Stimulated activated naive CD8-positive, alpha-beta T cell treated with anti-CD3 and anti-CD28 coated beads, Interleukin-15, amount 100 ng/mL, for 72 hours (primary cell): ENCODE data around the gene RPTOR.

Source experiments
- ATAC-seq: fragments of 150-1000 bp; cut with Tn5 transposase; 2 replicates; pipeline ENCODE4 v1.10.0; 2021; ENCODE audit warnings: mild to moderate bottlenecking, moderate library complexity
- DNase-seq, 2 donors: peaks; one replicate each; pipeline ENCODE4 v3.0.0; 2021 to 2022
- H3K27ac Mint-ChIP-seq, 2 donors: one replicate each; pipeline ENCODE4 v1.8.0; 2022; ENCODE audit warnings: mild to moderate bottlenecking in 2 of 2, mixed read lengths in 2 of 2, moderate library complexity in 2 of 2
- H3K27me3 Mint-ChIP-seq: one replicate; pipeline ENCODE4 v1.8.0; 2022; ENCODE audit warnings: mixed read lengths
- H3K4me1 Mint-ChIP-seq: one replicate; pipeline ENCODE4 v1.8.0; 2022; ENCODE audit warnings: mild to moderate bottlenecking, mixed read lengths
- H3K4me3 Mint-ChIP-seq, 2 donors: one replicate each; pipeline ENCODE4 v1.8.0; 2022; ENCODE audit warnings: mild to moderate bottlenecking in 2 of 2, mixed read lengths in 2 of 2, moderate library complexity in 1 of 2
- H3K9me3 Mint-ChIP-seq, 2 donors: one replicate each; pipeline ENCODE4 v1.8.0; 2022; ENCODE audit warnings: mixed read lengths in 2 of 2

RPTOR gene

GRCh38 chr17:81002013-81002384 is 457.4 kb downstream of the RPTOR start:
- Mint-ChIP-seq H3K4me1 (peaks cover 30% of the 10 kb centered on the region), H3K4me3 (no peak overlapping the region), H3K9me3 (no peaks in the 10 kb centered on the region), H3K27ac (no peak overlapping the region), H3K27me3 (peaks cover 41% of the 10 kb centered on the region)
- ATAC-seq (no peak), DNase-seq (no peak)

GRCh38 chr17:81002409-81003361 is 458.0 kb downstream of the RPTOR start:
- Mint-ChIP-seq H3K4me3 (peak overlapping the region; percentile 57 to 59), H3K27me3 (peaks cover 41% of the 10 kb centered on the region), H3K4me1 (peaks cover 30% of the 10 kb centered on the region), H3K27ac (no peak overlapping the region), H3K9me3 (no peaks in the 10 kb centered on the region)
- no peak for ATAC-seq
- no peak for DNase-seq

DNA sequence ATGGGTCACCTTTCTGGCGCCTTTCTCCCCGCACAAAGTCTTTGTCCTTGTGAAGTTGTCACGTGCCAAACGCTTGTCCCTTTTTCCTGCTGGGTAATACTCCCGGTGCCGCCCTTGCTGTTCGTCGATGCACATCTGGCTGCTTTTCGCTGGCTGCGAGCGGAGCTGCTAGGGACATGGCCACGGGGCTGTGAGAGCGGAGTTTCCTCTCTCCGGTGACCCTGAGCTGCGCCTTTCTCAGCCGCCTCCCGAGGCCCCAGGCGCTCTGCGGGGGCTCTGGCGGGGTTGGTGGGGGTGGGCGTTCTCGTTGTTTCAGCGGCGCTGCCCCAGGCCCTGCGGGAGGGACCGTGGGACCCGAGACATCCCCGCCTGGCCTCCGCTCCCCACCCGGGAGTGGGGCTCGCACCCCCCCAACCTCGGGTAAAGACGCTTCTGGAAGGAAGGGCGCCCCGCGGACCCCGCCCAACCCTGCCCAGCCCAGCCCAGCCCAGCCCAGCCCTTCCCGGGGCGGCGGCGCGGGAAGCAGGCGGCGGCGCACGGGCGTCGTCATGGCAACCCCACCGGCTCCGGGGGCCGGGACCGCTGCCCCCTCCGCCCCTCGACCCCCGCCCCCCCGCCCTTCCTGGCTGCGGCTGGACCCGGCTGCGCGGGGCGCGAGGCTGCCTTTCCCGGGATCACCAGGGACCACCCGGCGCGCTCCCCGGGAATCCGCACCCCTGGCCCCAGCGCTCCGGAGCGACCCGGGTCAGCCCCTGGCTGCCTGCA is 459.3 kb downstream of the RPTOR start:
- no peaks in the 10 kb centered on the region for H3K9me3 Mint-ChIP-seq

DNA sequence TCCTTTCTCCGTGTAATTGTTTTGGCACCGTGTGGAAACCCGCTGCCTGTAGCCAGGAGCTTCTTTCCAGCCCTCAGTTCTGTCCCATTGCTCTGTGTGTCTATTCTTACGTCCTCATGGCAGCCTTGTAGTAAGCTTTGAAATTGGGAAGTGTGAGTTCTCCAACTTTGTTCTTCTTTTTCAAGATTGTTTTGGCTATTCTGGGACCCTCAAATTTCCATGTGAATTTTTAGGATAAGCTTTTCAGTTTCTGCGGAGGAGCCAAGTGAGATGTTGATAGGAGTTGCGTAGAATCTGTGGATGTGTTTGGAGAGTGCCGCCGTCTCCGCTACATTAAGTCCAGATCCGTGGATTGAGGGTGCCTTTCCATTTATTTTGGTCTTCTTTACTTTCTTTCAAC is 462.3 kb downstream of the RPTOR start:
- Mint-ChIP-seq H3K4me1 (peaks cover 26% of the 10 kb centered on the region), H3K4me3 (no peak overlapping the region), H3K27ac (no peak overlapping the region), H3K9me3 (peaks cover 6 to 10% of the 10 kb centered on the region in 2 donors), H3K27me3 (peaks cover 32% of the 10 kb centered on the region)
- DNase-seq (no peak), ATAC-seq (no peak)

More for the DNA sequence above, 459.3 kb downstream of the RPTOR start:
- ATAC-seq = peak; percentile 28
- peaks cover 30% of the 10 kb centered on the region for H3K4me1 Mint-ChIP-seq
- H3K27ac Mint-ChIP-seq = no peak overlapping the region
- H3K27me3 Mint-ChIP-seq = peaks cover 41% of the 10 kb centered on the region
- DNase-seq = no peak
- peak overlapping the region; percentile 77 to 80 for H3K4me3 Mint-ChIP-seq

- Mint-ChIP-seq H3K4me3 (no peak overlapping the region), H3K27ac (no peak overlapping the region), H3K4me1 (peaks cover 16% of the 10 kb centered on the region), H3K9me3 (peaks cover 6 to 10% of the 10 kb centered on the region in 2 donors), H3K27me3 (peaks cover 20% of the 10 kb centered on the region)
- DNase-seq (no peak), ATAC-seq (no peak)
Measured at GRCh38 chr17:81008140-81008539, 463.5 kb downstream of the RPTOR start.

DNA sequence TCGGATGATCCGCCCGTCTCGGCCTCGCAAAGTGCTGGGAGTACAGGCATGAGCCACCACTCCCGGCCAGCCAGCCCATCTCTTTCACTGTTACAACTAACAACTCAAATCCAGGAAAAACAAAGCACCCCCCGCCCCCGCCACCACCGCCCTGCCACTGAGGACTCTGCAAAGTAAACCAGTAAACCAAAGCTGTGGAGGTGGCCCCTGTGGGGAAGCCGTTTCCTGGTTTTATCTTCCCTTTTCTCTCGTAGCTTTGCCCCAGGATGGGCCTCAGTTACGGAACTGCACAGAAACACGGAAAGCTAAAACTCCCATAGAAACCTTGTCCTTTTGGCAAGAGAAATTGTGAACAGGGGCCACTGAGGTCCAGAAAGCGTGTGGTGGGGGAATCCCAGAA is 464.5 kb downstream of the RPTOR start:
- ATAC-seq (no peak), DNase-seq (no peak)
- Mint-ChIP-seq H3K27ac (peak overlapping the region in 1 of 2 donors; percentile 71), H3K4me1 (peaks cover 8% of the 10 kb centered on the region), H3K27me3 (peaks cover 11% of the 10 kb centered on the region), H3K4me3 (no peak overlapping the region), H3K9me3 (peaks cover 6 to 10% of the 10 kb centered on the region in 2 donors)

DNA sequence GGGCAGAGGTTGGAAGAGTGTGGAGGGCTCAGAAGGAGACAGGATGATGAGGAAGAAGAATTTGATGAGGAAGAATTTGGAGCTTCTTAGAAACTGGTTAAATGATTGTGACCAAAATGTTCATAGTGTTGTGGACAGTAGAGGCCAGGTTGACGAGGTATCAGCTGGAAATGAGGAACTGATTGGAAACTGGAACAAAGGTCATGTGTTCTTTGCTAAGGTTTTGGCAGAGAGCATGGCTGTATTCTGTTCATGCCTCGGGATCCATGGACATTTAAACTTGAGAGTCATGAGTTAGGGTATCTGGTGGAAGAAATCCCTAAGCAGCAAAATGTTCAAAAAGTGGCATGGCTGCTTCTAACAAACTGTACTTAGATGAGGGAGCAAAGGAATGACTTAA is 466.3 kb downstream of the RPTOR start:
- ATAC-seq (no peak), DNase-seq (no peak)
- Mint-ChIP-seq H3K27me3 (no peaks in the 10 kb centered on the region), H3K4me3 (no peak overlapping the region), H3K27ac (no peak overlapping the region), H3K4me1 (no peaks in the 10 kb centered on the region), H3K9me3 (peaks cover 6 to 10% of the 10 kb centered on the region in 2 donors)

- Mint-ChIP-seq H3K27ac (no peak overlapping the region), H3K9me3 (peaks cover 10 to 13% of the 10 kb centered on the region in 2 donors)
- no peak for DNase-seq
Measured at GRCh38 chr17:81011951-81012350, 467.3 kb downstream of the RPTOR start.

DNA sequence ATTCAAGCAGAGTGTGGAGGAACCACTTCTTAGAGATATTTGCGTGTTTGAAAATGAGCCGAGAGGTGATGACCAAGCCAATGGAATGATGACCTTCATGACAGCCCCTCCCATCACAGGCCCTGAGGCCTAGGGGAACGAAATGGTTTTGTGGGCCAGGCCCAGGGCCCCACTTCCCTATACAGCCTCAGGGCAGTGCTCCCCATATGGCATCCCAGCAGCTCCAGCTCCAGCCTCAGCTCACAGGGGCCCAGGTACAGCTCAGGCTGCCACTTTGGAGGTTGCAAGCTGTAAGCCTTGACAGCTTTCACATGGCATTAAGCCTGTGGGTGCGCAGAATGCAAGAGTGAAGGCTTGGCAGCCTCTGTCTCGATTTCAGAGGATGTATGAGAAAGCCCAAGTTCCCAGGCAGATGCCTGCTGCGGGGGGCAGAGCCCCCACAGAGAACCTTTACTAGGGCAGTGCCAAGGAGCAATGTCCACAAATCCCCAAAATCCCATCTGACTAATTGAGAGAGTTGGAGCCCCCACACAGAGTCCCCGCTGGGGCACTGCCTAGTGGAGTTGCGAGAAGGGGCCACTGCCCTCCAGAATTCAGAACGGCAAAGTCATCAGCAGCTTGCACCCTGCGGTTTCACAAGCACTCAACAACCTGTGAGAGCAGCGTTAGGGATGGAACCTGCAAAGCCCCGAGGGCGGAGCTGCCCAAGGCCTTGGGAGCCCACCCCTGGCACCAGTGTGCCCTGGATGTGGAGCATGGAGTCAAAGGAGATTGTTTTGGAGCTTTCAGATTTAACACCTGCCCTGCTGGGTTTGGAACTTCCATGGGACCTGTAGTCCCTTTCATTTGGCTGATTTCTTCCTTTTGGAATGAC is 468.2 kb downstream of the RPTOR start:
- no peak for DNase-seq
- ATAC-seq = no peak
- no peak overlapping the region for H3K4me3 Mint-ChIP-seq

More at GRCh38 chr17:81011951-81012350, 467.3 kb downstream of the RPTOR start:
- Mint-ChIP-seq H3K4me1 (no peaks in the 10 kb centered on the region), H3K27me3 (no peaks in the 10 kb centered on the region), H3K4me3 (no peak overlapping the region)
- no peak for ATAC-seq

GRCh38 chr17:81013642-81014041 is 469.0 kb downstream of the RPTOR start:
- no peak for DNase-seq
- Mint-ChIP-seq H3K4me1 (peaks cover 13% of the 10 kb centered on the region), H3K27me3 (no peaks in the 10 kb centered on the region), H3K4me3 (no peak overlapping the region), H3K9me3 (peaks cover 10 to 13% of the 10 kb centered on the region in 2 donors), H3K27ac (peak overlapping the region in 1 of 2 donors; percentile 16)
- ATAC-seq = no peak

More for the DNA sequence above, 468.2 kb downstream of the RPTOR start:
- no peak overlapping the region for H3K27ac Mint-ChIP-seq
- peaks cover 5% of the 10 kb centered on the region for H3K4me1 Mint-ChIP-seq
- H3K27me3 Mint-ChIP-seq = no peaks in the 10 kb centered on the region
- H3K9me3 Mint-ChIP-seq = peaks cover 10 to 13% of the 10 kb centered on the region in 2 donors

DNA sequence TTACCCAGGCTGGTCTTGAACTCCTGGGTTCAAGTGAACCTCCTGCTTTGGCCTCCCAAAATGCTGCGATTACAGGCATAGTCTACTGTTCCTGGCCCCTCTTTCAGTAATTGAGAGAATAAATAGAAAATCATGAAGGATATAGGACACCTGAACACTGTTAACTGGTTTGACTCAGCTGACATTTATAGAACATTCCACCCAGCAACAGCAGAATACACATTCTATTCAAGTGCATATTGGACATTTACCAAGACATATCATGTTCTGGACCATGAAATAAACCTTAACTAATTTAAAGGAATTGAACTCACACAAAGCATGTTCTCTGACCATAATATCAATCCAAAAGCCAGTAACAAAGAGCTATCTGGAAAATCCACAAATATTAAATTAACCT is 470.5 kb downstream of the RPTOR start:
- Mint-ChIP-seq H3K27ac (no peak overlapping the region), H3K27me3 (no peaks in the 10 kb centered on the region), H3K4me3 (no peak overlapping the region), H3K4me1 (peaks cover 28% of the 10 kb centered on the region), H3K9me3 (peaks cover 10 to 13% of the 10 kb centered on the region in 2 donors)
- DNase-seq (no peak), ATAC-seq (no peak)
